ENCODE results near the gene GSDME.
A peak's percentile ranks its signal among the peaks of the same experiment; 100 is the strongest.

GSDME gene

GRCh38 chr7:24763303-24763901, 6.1 kb upstream of the GSDME start:
- TF ChIP-seq CTCF (conservative IDR thresholded peaks at IDR 0.05; ENCODE audit: low read length), result no peak
- no peak overlapping the region for H3K4me3 ChIP-seq (ENCODE audit: low read length)
- no peak for DNase-seq (ENCODE audit: low read depth)

GRCh38 chr7:24762771-24763170, 5.5 kb upstream of the GSDME start:
- no peak for DNase-seq (ENCODE audit: low read depth)
- no peak overlapping the region for H3K4me3 ChIP-seq (ENCODE audit: low read length)
- TF ChIP-seq CTCF (conservative IDR thresholded peaks at IDR 0.05; ENCODE audit: low read length), result no peak

- no peak overlapping the region for H3K4me3 ChIP-seq (ENCODE audit: low read length)
- TF ChIP-seq CTCF (conservative IDR thresholded peaks at IDR 0.05; ENCODE audit: low read length), result no peak
- DNase-seq (ENCODE audit: low read depth), result no peak
Measured at GRCh38 chr7:24760968-24761367, 3.7 kb upstream of the GSDME start.

GRCh38 chr7:24756545-24757352, 515 bp downstream of the GSDME start:
- DNase-seq (ENCODE audit: low read depth), result no peak
- peak overlapping the region; percentile 74 for H3K4me3 ChIP-seq (ENCODE audit: low read length)
- no peak for TF ChIP-seq CTCF (conservative IDR thresholded peaks at IDR 0.05; ENCODE audit: low read length)

- TF ChIP-seq CTCF (conservative IDR thresholded peaks at IDR 0.05; ENCODE audit: low read length), result no peak
- H3K4me3 ChIP-seq (ENCODE audit: low read length), result peak overlapping the region; percentile 74
- DNase-seq (ENCODE audit: low read depth), result peak; percentile 23
Measured at GRCh38 chr7:24755541-24756407, 1.5 kb downstream of the GSDME start.

- no peak for DNase-seq (ENCODE audit: low read depth)
- no peak for TF ChIP-seq CTCF (conservative IDR thresholded peaks at IDR 0.05; ENCODE audit: low read length)
- no peak overlapping the region for H3K4me3 ChIP-seq (ENCODE audit: low read length)
Measured at GRCh38 chr7:24754906-24755506, 2.3 kb downstream of the GSDME start.

Measured in AG10803 (cell line).